ENCODE results near the gene NOC4L. TPM values are rescaled to one million over a fixed set of nuclear protein-coding genes. Genes with fewer than 3 reads are reported as not detected.

NOC4L gene
- total and polyA plus RNA-seq, 2 experiments from 2014 or later, result 42.4 to 54.7 TPM

GRCh38 chr12:132200800-132201199 is 56.5 kb downstream of the NOC4L start (continued):
- TF ChIP-seq, protein P1, sequence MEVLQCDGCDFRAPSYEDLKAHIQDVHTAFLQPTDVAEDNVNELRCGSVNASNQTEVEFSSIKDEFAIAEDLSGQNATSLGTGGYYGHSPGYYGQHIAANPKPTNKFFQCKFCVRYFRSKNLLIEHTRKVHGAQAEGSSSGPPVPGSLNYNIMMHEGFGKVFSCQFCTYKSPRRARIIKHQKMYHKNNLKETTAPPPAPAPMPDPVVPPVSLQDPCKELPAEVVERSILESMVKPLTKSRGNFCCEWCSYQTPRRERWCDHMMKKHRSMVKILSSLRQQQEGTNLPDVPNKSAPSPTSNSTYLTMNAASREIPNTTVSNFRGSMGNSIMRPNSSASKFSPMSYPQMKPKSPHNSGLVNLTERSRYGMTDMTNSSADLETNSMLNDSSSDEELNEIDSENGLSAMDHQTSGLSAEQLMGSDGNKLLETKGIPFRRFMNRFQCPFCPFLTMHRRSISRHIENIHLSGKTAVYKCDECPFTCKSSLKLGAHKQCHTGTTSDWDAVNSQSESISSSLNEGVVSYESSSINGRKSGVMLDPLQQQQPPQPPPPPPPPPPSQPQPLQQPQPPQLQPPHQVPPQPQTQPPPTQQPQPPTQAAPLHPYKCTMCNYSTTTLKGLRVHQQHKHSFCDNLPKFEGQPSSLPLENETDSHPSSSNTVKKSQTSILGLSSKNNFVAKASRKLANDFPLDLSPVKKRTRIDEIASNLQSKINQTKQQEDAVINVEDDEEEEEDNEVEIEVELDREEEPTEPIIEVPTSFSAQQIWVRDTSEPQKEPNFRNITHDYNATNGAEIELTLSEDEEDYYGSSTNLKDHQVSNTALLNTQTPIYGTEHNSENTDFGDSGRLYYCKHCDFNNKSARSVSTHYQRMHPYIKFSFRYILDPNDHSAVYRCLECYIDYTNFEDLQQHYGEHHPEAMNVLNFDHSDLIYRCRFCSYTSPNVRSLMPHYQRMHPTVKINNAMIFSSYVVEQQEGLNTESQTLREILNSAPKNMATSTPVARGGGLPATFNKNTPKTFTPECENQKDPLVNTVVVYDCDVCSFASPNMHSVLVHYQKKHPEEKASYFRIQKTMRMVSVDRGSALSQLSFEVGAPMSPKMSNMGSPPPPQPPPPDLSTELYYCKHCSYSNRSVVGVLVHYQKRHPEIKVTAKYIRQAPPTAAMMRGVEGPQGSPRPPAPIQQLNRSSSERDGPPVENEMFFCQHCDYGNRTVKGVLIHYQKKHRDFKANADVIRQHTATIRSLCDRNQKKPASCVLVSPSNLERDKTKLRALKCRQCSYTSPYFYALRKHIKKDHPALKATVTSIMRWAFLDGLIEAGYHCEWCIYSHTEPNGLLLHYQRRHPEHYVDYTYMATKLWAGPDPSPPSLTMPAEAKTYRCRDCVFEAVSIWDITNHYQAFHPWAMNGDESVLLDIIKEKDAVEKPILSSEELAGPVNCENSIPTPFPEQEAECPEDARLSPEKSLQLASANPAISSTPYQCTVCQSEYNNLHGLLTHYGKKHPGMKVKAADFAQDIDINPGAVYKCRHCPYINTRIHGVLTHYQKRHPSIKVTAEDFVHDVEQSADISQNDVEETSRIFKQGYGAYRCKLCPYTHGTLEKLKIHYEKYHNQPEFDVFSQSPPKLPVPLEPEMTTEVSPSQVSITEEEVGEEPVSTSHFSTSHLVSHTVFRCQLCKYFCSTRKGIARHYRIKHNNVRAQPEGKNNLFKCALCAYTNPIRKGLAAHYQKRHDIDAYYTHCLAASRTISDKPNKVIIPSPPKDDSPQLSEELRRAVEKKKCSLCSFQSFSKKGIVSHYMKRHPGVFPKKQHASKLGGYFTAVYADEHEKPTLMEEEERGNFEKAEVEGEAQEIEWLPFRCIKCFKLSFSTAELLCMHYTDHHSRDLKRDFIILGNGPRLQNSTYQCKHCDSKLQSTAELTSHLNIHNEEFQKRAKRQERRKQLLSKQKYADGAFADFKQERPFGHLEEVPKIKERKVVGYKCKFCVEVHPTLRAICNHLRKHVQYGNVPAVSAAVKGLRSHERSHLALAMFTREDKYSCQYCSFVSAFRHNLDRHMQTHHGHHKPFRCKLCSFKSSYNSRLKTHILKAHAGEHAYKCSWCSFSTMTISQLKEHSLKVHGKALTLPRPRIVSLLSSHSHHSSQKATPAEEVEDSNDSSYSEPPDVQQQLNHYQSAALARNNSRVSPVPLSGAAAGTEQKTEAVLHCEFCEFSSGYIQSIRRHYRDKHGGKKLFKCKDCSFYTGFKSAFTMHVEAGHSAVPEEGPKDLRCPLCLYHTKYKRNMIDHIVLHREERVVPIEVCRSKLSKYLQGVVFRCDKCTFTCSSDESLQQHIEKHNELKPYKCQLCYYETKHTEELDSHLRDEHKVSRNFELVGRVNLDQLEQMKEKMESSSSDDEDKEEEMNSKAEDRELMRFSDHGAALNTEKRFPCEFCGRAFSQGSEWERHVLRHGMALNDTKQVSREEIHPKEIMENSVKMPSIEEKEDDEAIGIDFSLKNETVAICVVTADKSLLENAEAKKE (CRISPR knock-in tag; IDR thresholded peaks at IDR 0.05), result no peak
- TF ChIP-seq NANOG (IDR thresholded peaks at IDR 0.05; ENCODE audit: borderline replicate concordance), result no peak
- no peak for TF ChIP-seq ZNF331 (CRISPR knock-in tag; IDR thresholded peaks at IDR 0.05; ENCODE audit: low read depth)
- no peak for TF ChIP-seq ZNF114 (CRISPR knock-in tag; IDR thresholded peaks at IDR 0.05)
- TF ChIP-seq POLR2AphosphoS5 (IDR thresholded peaks at IDR 0.05; ENCODE audit: low read depth), result no peak
- no peak for TF ChIP-seq STAT1 (IDR thresholded peaks at IDR 0.05; ENCODE audit: unreplicated experiment)
- no peak for TF ChIP-seq REST (IDR thresholded peaks at IDR 0.05; ENCODE audit: unreplicated experiment)
- TF ChIP-seq EZH2 (IDR thresholded peaks at IDR 0.05; ENCODE audit: low read depth, unreplicated experiment), result no peak
- no peak for TF ChIP-seq EZH2phosphoT487 (IDR thresholded peaks at IDR 0.05; ENCODE audit: unreplicated experiment)
- TF ChIP-seq JUNB (IDR thresholded peaks at IDR 0.05; ENCODE audit: unreplicated experiment), result no peak
- no peak for TF ChIP-seq ETS1 (IDR thresholded peaks at IDR 0.05)

All from GM23338 (cell line).